ENCODE data around the gene CPVL.

The CPVL gene

GRCh38 chr7:28954471-28954870 is 191.9 kb downstream of the CPVL start:
- no peak for TF ChIP-seq GATA2 (IDR thresholded peaks at IDR 0.05; ENCODE audit: low read depth, low read length)
- no peak for TF ChIP-seq GATA3 (IDR thresholded peaks at IDR 0.05; ENCODE audit: low read depth, low read length)

- TF ChIP-seq GATA2 (IDR thresholded peaks at IDR 0.05; ENCODE audit: low read depth, low read length) (peak; percentile 40), GATA3 (IDR thresholded peaks at IDR 0.05; ENCODE audit: low read depth, low read length) (no peak)
Observed at GRCh38 chr7:28953633-28954032, 192.7 kb downstream of the CPVL start.

All from SH-SY5Y (cell line).